K562 (cell line): ENCODE data around the gene MARS1. TPM values are rescaled to one million over a fixed set of nuclear protein-coding genes. Genes with fewer than 3 reads are reported as not detected.

ENCODE experiments used
- ATAC-seq: fragments of 200-7000 bp; cut with Tn5 transposase; 3 replicates; pipeline ENCODE4 v1.9.1; 2020; ENCODE audit warnings: moderate library complexity
- BruUV-seq: library from RNA; stranded (reverse); fragments of 400-500 nt; replicated peaks from 2 replicates; lab custom pipeline; 2021; lab: Mats Ljungman, UMichigan
- CTCF ChIA-PET: fragments of 300-600 bp; formaldehyde crosslinking; extraction: SDS; loops from one replicate; lab custom pipeline; 2021; ENCODE audit warnings: low intra/inter-chr PET ratio; lab: Yijun Ruan, JAX
- POLR2A ChIA-PET: fragments of 300-600, 350-650 bp; sonication (Branson Sonifier 250); formaldehyde crosslinking; extraction: SDS; loops from one replicate; lab custom pipeline; 2021; ENCODE audit warnings: antibody characterized with exemption, inconsistent platforms; lab: Yijun Ruan, JAX
- DNase-seq, 4 experiments: peaks; one replicate each; pipeline versions ENCODE4 v3.0.0 to v3.0.0-alpha.2; 2011 to 2018; ENCODE audit warnings: low spot score in 3 of 4, mixed read lengths in 3 of 4; ENCODE audit errors: extremely low read depth in 1 of 4
- FAIRE-seq: peaks from 2 replicates; lab custom pipeline; 2011; peaks lifted over from hg19 to GRCh38; lab: Jason Lieb, UNC
- H2AFZ ChIP-seq: 2 replicates; pipeline ENCODE4 v1.6.0; 2011; ENCODE audit warnings: low read depth, low read length, control low read depth, inconsistent platforms
- H3K27ac ChIP-seq: fragments of 200-600 bp; 3 replicates; pipeline ENCODE4 v1.8.0; 2011; ENCODE audit warnings: low read depth, mild to moderate bottlenecking, control low read depth, inconsistent platforms, low read length, moderate library complexity, mixed read lengths; ENCODE audit errors: extremely low read depth
- H3K27me3 ChIP-seq, 2 experiments: fragments of 300-600 bp in 1 of 2; 2 replicates in 1 of 2; 3 replicates in 1 of 2; pipeline versions ENCODE4 v1.6.0 to v1.8.0; 2011; ENCODE audit warnings: inconsistent platforms in 2 of 2, low read length in 2 of 2, mild to moderate bottlenecking in 1 of 2, mixed read lengths in 1 of 2, moderate library complexity in 1 of 2; ENCODE audit not compliant: control insufficient read depth in 2 of 2, insufficient read depth in 2 of 2
- H3K36me3 ChIP-seq: fragments of 300-600 bp; 3 replicates; pipeline ENCODE4 v1.8.0; 2011; ENCODE audit warnings: mild to moderate bottlenecking, low read length, inconsistent platforms; ENCODE audit not compliant: control insufficient read depth, insufficient read depth
- H3K4me1 ChIP-seq, 2 experiments: fragments of 200-600 bp in 1 of 2; replicated peaks in 1 of 2; 2 replicates in 1 of 2; 3 replicates in 1 of 2; pipeline versions ENCODE4 v1.5.1 to v1.8.0; 2011; ENCODE audit warnings: inconsistent platforms in 2 of 2, low read length in 2 of 2, mild to moderate bottlenecking in 1 of 2, mixed read lengths in 1 of 2, moderate library complexity in 1 of 2; ENCODE audit not compliant: control insufficient read depth in 2 of 2, insufficient read depth in 2 of 2
- H3K4me2 ChIP-seq: 2 replicates; pipeline ENCODE4 v1.6.1; 2011; ENCODE audit warnings: low read length, control low read depth, inconsistent platforms, mixed read lengths; ENCODE audit not compliant: insufficient read depth
- H3K4me3 ChIP-seq: fragments of 200-600 bp; sonication (generic), shearing (Covaris generic); 2 replicates; pipeline ENCODE4 v1.5.1; 2016; ENCODE audit warnings: control low read depth, inconsistent platforms
- H3K79me2 ChIP-seq: fragments of 200-600 bp; 3 replicates; pipeline ENCODE4 v1.8.0; 2011; ENCODE audit warnings: low read length, inconsistent platforms; ENCODE audit not compliant: control insufficient read depth, insufficient read depth
- H3K9ac ChIP-seq, 2 experiments: 2 replicates each; pipeline versions ENCODE4 v1.6.0 to v1.6.1; 2011; ENCODE audit warnings: low read depth in 2 of 2, low read length in 2 of 2, control low read depth in 1 of 2, inconsistent platforms in 1 of 2, mild to moderate bottlenecking in 1 of 2, mixed read lengths in 1 of 2; ENCODE audit not compliant: insufficient read depth in 1 of 2
- H3K9me1 ChIP-seq: one replicate; pipeline ENCODE4 v1.6.0; 2011; ENCODE audit warnings: inconsistent platforms, mild to moderate bottlenecking, low read length, moderate library complexity; ENCODE audit not compliant: control insufficient read depth, insufficient read depth
- H3K9me3 ChIP-seq: replicated peaks from 2 replicates; pipeline ENCODE4 v1.5.1; 2011; ENCODE audit warnings: low read depth, low read length, inconsistent platforms; ENCODE audit not compliant: control insufficient read depth, insufficient read depth
- H4K20me1 ChIP-seq: replicated peaks from 2 replicates; pipeline ENCODE4 v1.6.1; 2011; ENCODE audit warnings: low read length, inconsistent platforms, mixed read lengths; ENCODE audit not compliant: control insufficient read depth, insufficient read depth
- BHLHE40 ChIP-seq: IDR thresholded peaks from 2 replicates; pipeline ENCODE4 v1.6.1; 2011; ENCODE audit warnings: low read length, improper control_type of control experiment
- CBFA2T3 ChIP-seq: fragments of 450-650 bp; IDR thresholded peaks from 2 replicates; pipeline ENCODE4 v1.6.1; 2017
- CSDE1 ChIP-seq, 2 experiments: fragments of 450-650 bp; IDR thresholded peaks; 2 replicates each; pipeline ENCODE4 v1.6.1; 2016; ENCODE audit warnings: mild to moderate bottlenecking in 1 of 2
- ESRRA ChIP-seq: fragments of 450-650 bp; IDR thresholded peaks from 2 replicates; pipeline ENCODE4 v1.6.1; 2014; ENCODE audit warnings: low read depth, mild to moderate bottlenecking, moderate library complexity, borderline replicate concordance
- NR2C1 ChIP-seq, 2 experiments: fragments of 450-650 bp; IDR thresholded peaks; 2 replicates each; pipeline ENCODE4 v1.6.1; 2017; ENCODE audit warnings: mild to moderate bottlenecking in 2 of 2, antibody characterized with exemption in 1 of 2, inconsistent platforms in 1 of 2, missing compliant biosample characterization in 1 of 2, missing genetic modification characterization in 1 of 2
- NR2C2 ChIP-seq, 2 experiments: fragments of 200-800 bp in 1 of 2; sonication (Bioruptor generic) in 1 of 2; sonication (generic) in 1 of 2; formaldehyde crosslinking in 1 of 2; IDR thresholded peaks; 2 replicates each; pipeline versions ENCODE4 v1.6.1 to v1.8.0; 2016 to 2022; ENCODE audit warnings: mild to moderate bottlenecking in 1 of 2, missing compliant biosample characterization in 1 of 2, missing genetic modification characterization in 1 of 2, missing genetic modification reagents in 1 of 2
- PATZ1 ChIP-seq: fragments of 250-450 bp; sonication (Bioruptor Pico); IDR thresholded peaks from 2 replicates; pipeline ENCODE4 v1.5.0; 2020; ENCODE audit warnings: mild to moderate bottlenecking, borderline replicate concordance
- POLR2G ChIP-seq: fragments of 200-400 bp; formaldehyde crosslinking; IDR thresholded peaks from 2 replicates; pipeline ENCODE4 v1.6.1; 2017; ENCODE audit warnings: low read depth, mild to moderate bottlenecking, antibody characterized with exemption, low read length, moderate library complexity
- RFX1 ChIP-seq: fragments of 450-650 bp; IDR thresholded peaks from 2 replicates; pipeline ENCODE4 v1.6.1; 2016; ENCODE audit warnings: mild to moderate bottlenecking, moderate library complexity
- TBP ChIP-seq: optimal IDR thresholded peaks from 2 replicates; pipeline ENCODE3; 2011; ENCODE audit warnings: low read depth, low read length, improper control_type of control experiment
- ZBTB7A ChIP-seq: IDR thresholded peaks from 2 replicates; pipeline ENCODE4 v1.6.1; 2011; ENCODE audit warnings: low read depth, mild to moderate bottlenecking, low read length, moderate library complexity, borderline replicate concordance; ENCODE audit not compliant: control insufficient read depth
- ZNF140 ChIP-seq: fragments of 250-450 bp; sonication (Bioruptor Pico); IDR thresholded peaks from 2 replicates; pipeline ENCODE4 v1.8.0; 2021; ENCODE audit warnings: moderate library complexity, mild to moderate bottlenecking, inconsistent platforms
- WGBS: fragments of 100-300 bp; shearing (Covaris generic); methylation state at CpG from one replicate; pipeline ENCODE4 v1.1.6; 2016; ENCODE audit warnings: low coverage, mixed read lengths; ENCODE audit not compliant: insufficient coverage; ENCODE audit errors: missing lambda C conversion rate; 5-methylcytosine and 5-hydroxymethylcytosine counted together
- in situ Hi-C: fragments of 300-500 bp; cut with MboI; formaldehyde crosslinking; loops from 4 replicates; pipeline ENCODE4 v1.15.0; 2018; ENCODE audit warnings: inconsistent platforms, mixed read lengths
- intact Hi-C: fragments of 100-400 bp; cut with micrococcal nuclease; formaldehyde crosslinking; loops from 2 replicates; pipeline ENCODE4 v1.14.2; 2022
- polyA plus RNA-seq, 8 experiments: library from polyadenylated mRNA; depleted of rRNA in 4 of 8; stranded (reverse) in 5 of 8; unstranded in 3 of 8; fragments of >200 nt; fragmentation: Nextera tagmentation in 2 of 8; fragmentation: Illumina TruSeq in 1 of 8; extraction: Ambion mirVana in 2 of 8; extraction: Trizol in 1 of 8; gene quantifications; 2 replicates each; pipeline versions ENCODE4 v1.2.1 to v1.2.3, GENCODE V29; 2011 to 2014; ENCODE audit warnings: inconsistent platforms in 1 of 8, missing spikeins in 1 of 8
- total RNA-seq, 7 experiments: library from RNA; depleted of rRNA in 6 of 7; stranded (reverse); fragments of >200 nt in 6 of 7; fragmentation: Illumina TruSeq in 2 of 7; extraction: Trizol in 2 of 7; gene quantifications; 2 replicates each; pipeline versions ENCODE4 v1.2.1 to v1.2.3, GENCODE V29; 2011 to 2021; ENCODE audit warnings: low replicate concordance in 1 of 7
- TF ChIP-seq, protein P1 (sequence below): fragments of 450-650 bp; IDR thresholded peaks from 2 replicates; pipeline ENCODE4 v1.6.1; 2017; ENCODE audit warnings: antibody characterized with exemption, mild to moderate bottlenecking

MARS1 gene
- total and polyA plus RNA-seq, 9 of the 15 experiments (the other 6 are each of a cell fraction or from before 2014, with no cell fraction given), result 117 to 382 (median 220) TPM

- intact Hi-C loops, result loop anchor here (5.0 kb wide), 3 partner anchors 38 to 212 kb away; partner anchors contain the start of genes AGAP2 and MARS1
- Histone ChIP-seq H3K9ac (peak overlapping the region; percentile 94), H3K9me3 (no peaks in the 10 kb centered on the region), H3K36me3 (peaks cover 60% of the 10 kb centered on the region; the same call in 2 of the 3 replicates), H3K4me3 (peak overlapping the region; percentile 77), H3K4me1 (peaks cover 29 to 47% of the 10 kb centered on the region in 2 experiments), H3K27ac (peak overlapping the region; percentile 96; the same call in 2 of the 3 replicates), H2AFZ (no peak overlapping the region), H3K9me1 (no peaks in the 10 kb centered on the region), H3K27me3 (no peaks in the 10 kb centered on the region), H3K79me2 (peaks cover 30% of the 10 kb centered on the region), H4K20me1 (peaks cover 3% of the 10 kb centered on the region), H3K4me2 (peak overlapping the region; percentile 91)
- ATAC-seq (no peak), FAIRE-seq (peak; percentile 15), DNase-seq (peak in 3 of 4 experiments; percentile 40 to 57 (median 44))
- BruUV-seq, result no TSS peak
- WGBS, result 42% methylated on average over 8 of the region's 11 CpGs
- in situ Hi-C loops, result no loop called here
- CTCF ChIA-PET, result no interaction called here
- POLR2A ChIA-PET, result interaction anchor here (0.5 to 10.8 kb wide), 7 partner anchors 10 to 207 kb away, joined by 3 to 225 read pairs (median 5); partner anchors contain the start of gene DCTN2
- TF ChIP-seq BHLHE40 (no peak), CSDE1 (IDR thresholded peaks at IDR 0.05) (0 out of 4 replicates have a peak, but pooled peaks of 1 of the 2 experiments have one; percentile 28), NR2C2 (CRISPR knock-in tag; IDR thresholded peaks at IDR 0.05) (no peak), NR2C2 (tag; IDR thresholded peaks at IDR 0.05) (peak; percentile 89), ZBTB7A (peak; percentile 65; the same call in 1 of the 2 replicates), POLR2G (peak; percentile 25; the same call in 1 of the 2 replicates), ZNF140 (CRISPR knock-in tag) (no peak), PATZ1 (CRISPR knock-in tag) (no peak), ESRRA (0 out of 2 replicates have a peak, but pooled peaks have one; percentile 35), NR2C1 (IDR thresholded peaks at IDR 0.05) (peak; percentile 91), NR2C1 (tag; IDR thresholded peaks at IDR 0.05) (peak; percentile 92), RFX1 (peak; percentile 93), TBP (peak; percentile 11), CBFA2T3 (0 out of 2 replicates have a peak, but pooled peaks have one; percentile 4)
- TF ChIP-seq, protein P1, sequence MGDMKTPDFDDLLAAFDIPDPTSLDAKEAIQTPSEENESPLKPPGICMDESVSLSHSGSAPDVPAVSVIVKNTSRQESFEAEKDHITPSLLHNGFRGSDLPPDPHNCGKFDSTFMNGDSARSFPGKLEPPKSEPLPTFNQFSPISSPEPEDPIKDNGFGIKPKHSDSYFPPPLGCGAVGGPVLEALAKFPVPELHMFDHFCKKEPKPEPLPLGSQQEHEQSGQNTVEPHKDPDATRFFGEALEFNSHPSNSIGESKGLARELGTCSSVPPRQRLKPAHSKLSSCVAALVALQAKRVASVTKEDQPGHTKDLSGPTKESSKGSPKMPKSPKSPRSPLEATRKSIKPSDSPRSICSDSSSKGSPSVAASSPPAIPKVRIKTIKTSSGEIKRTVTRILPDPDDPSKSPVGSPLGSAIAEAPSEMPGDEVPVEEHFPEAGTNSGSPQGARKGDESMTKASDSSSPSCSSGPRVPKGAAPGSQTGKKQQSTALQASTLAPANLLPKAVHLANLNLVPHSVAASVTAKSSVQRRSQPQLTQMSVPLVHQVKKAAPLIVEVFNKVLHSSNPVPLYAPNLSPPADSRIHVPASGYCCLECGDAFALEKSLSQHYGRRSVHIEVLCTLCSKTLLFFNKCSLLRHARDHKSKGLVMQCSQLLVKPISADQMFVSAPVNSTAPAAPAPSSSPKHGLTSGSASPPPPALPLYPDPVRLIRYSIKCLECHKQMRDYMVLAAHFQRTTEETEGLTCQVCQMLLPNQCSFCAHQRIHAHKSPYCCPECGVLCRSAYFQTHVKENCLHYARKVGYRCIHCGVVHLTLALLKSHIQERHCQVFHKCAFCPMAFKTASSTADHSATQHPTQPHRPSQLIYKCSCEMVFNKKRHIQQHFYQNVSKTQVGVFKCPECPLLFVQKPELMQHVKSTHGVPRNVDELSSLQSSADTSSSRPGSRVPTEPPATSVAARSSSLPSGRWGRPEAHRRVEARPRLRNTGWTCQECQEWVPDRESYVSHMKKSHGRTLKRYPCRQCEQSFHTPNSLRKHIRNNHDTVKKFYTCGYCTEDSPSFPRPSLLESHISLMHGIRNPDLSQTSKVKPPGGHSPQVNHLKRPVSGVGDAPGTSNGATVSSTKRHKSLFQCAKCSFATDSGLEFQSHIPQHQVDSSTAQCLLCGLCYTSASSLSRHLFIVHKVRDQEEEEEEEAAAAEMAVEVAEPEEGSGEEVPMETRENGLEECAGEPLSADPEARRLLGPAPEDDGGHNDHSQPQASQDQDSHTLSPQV, result no peak
Observed at GRCh38 chr12:57524814-57525614, 37.1 kb downstream of the MARS1 start.
